Lower lobe of right lung (tissue), 2 donors: ENCODE results near the gene TRMO. TPM values are rescaled to one million over a fixed set of nuclear protein-coding genes. Genes with fewer than 3 reads are reported as not detected.

Source experiments
- ATAC-seq, 2 donors: fragments of 200-7000 bp; cut with Tn5 transposase; one replicate each; pipeline ENCODE4 v1.9.1; 2020 to 2022; ENCODE audit warnings: mild to moderate bottlenecking in 2 of 2, moderate library complexity in 2 of 2
- DNase-seq: peaks from one replicate; pipeline ENCODE4 v3.0.0-alpha.2; 2020
- H3K27ac ChIP-seq: fragments of 200-600 bp; one replicate; pipeline ENCODE4 v1.8.0; 2022
- H3K27me3 ChIP-seq: fragments of 200-600 bp; one replicate; pipeline ENCODE4 v1.8.0; 2022; ENCODE audit warnings: low read depth
- H3K36me3 ChIP-seq: fragments of 200-600 bp; one replicate; pipeline ENCODE4 v1.8.0; 2022; ENCODE audit warnings: mild to moderate bottlenecking
- H3K4me1 ChIP-seq: fragments of 200-600 bp; one replicate; pipeline ENCODE4 v1.8.0; 2022
- H3K4me3 ChIP-seq: fragments of 200-600 bp; one replicate; pipeline ENCODE4 v1.8.0; 2022; ENCODE audit warnings: mild to moderate bottlenecking
- H3K9me3 ChIP-seq: fragments of 200-600 bp; one replicate; pipeline ENCODE4 v1.8.0; 2022
- intact Hi-C: fragments of 100-400 bp; cut with DNase I; formaldehyde crosslinking; loops from one replicate; pipeline ENCODE4 v1.11.0; 2022
- total RNA-seq: library from RNA; stranded (reverse); fragmentation: NEBNext Ultra II Directional; extraction: Animal tissue kit (Norgen Biotek cat#: 25700); gene quantifications from one replicate; pipeline ENCODE4 v1.2.1, GENCODE V29; 2021
- TF ChIP-seq, protein P1 (sequence below): fragments of 200-600 bp; IDR thresholded peaks from one replicate; pipeline ENCODE4 v1.8.0; 2022; ENCODE audit warnings: antibody characterized with exemption, mild to moderate bottlenecking
- donor health status: DM: no; HTN: yes; CAD: no; lungs with severe emphysema.

The TRMO gene
- total RNA-seq, 1 donor from 2014 or later = 18.8 TPM

DNA sequence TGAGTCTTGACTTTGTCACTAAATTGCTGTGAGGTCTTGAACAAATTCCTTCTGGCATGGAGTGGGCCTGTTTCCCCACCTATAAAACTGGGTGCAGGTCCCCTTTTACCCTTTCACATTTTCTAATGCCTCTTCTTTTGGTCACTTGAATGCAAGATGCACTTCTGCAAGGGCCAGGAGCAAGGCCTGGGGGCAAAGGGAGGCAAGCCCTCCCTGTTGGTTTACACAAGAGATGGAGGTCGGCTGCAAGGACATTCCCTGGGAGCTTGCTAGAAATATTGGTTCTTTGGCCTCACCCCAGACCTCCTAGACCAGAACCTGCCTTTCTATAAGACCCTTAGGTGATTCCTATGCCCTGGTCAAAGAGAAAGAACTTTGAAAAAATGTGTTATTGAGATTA is 63.5 kb downstream of the TRMO start:
- TF ChIP-seq, protein P1, sequence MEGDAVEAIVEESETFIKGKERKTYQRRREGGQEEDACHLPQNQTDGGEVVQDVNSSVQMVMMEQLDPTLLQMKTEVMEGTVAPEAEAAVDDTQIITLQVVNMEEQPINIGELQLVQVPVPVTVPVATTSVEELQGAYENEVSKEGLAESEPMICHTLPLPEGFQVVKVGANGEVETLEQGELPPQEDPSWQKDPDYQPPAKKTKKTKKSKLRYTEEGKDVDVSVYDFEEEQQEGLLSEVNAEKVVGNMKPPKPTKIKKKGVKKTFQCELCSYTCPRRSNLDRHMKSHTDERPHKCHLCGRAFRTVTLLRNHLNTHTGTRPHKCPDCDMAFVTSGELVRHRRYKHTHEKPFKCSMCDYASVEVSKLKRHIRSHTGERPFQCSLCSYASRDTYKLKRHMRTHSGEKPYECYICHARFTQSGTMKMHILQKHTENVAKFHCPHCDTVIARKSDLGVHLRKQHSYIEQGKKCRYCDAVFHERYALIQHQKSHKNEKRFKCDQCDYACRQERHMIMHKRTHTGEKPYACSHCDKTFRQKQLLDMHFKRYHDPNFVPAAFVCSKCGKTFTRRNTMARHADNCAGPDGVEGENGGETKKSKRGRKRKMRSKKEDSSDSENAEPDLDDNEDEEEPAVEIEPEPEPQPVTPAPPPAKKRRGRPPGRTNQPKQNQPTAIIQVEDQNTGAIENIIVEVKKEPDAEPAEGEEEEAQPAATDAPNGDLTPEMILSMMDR = no peak
- H3K4me3 ChIP-seq = no peak overlapping the region
- no peaks in the 10 kb centered on the region for H3K4me1 ChIP-seq
- ATAC-seq = no peak
- no peak for DNase-seq
- no peaks in the 10 kb centered on the region for H3K9me3 ChIP-seq
- H3K27me3 ChIP-seq = peaks cover 78% of the 10 kb centered on the region
- intact Hi-C loops = no loop called here
- no peak overlapping the region for H3K27ac ChIP-seq
- H3K36me3 ChIP-seq = no peaks in the 10 kb centered on the region

DNA sequence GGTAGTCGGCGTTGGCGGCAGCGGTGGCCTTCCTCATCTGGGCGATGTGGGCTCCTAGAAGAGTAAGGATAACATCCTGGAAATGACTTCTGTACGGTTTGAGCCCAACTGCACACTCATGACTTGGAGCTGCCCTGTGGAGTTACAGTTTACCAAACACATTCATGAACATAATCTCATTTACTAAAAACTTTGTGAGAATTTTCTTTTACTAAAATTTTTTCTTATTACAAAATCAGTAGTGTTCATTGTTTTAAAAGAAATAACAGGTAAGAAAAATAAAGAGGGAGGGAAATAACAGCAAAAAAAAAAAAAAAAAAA is 63.9 kb downstream of the TRMO start:
- H3K9me3 ChIP-seq = no peaks in the 10 kb centered on the region
- no peak overlapping the region for H3K4me3 ChIP-seq
- TF ChIP-seq, protein P1 = no peak
- H3K27me3 ChIP-seq = peaks cover 83% of the 10 kb centered on the region
- H3K36me3 ChIP-seq = no peaks in the 10 kb centered on the region
- intact Hi-C loops = no loop called here
- ATAC-seq (no peak), DNase-seq (no peak)
- peaks cover 3% of the 10 kb centered on the region for H3K4me1 ChIP-seq
- H3K27ac ChIP-seq = no peak overlapping the region

DNA sequence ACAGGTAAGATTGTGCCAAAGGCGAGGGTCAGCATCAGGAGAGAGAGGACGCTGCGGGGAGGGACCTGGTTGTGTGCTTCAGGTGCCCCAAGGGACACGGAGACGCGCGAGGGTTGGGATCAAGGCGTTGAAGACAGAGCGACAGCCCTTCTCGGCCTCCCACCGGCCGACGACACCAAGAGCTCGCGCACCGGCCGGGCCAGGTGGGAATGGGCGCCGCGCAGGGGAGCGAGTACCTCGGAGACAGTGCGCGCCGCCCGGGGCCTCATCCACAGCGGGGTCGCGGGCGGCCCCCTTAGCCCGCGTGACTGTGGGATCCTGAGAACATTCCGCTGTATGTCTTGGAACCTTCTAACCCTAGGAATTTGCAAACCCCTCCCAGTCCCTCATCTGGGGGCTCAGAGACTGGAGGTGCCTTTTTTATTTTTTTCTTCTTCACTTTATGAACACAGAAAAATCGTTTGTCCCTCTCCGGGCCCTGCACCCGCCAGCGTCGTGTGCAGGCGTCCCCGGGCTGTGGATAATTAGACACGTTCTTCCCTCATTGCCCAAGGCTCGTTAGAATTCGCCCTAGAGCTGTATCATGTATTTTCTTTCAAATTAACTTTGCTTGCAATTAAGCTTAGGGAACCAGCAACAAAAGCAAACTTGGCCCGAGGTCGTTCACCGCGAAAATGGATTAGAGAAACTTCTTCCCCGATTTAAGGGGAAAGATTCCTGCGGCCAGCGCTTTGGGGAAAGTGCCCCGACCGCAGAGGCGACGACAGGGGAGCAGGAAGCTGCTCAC is 64.5 kb downstream of the TRMO start:
- no peaks in the 10 kb centered on the region for H3K36me3 ChIP-seq
- intact Hi-C loops = no loop called here
- DNase-seq (no peak), ATAC-seq (no peak)
- H3K27ac ChIP-seq = no peak overlapping the region
- no peak overlapping the region for H3K4me3 ChIP-seq
- TF ChIP-seq, protein P1 = no peak
- peaks cover 89% of the 10 kb centered on the region for H3K27me3 ChIP-seq
- H3K4me1 ChIP-seq = peaks cover 9% of the 10 kb centered on the region
- H3K9me3 ChIP-seq = no peaks in the 10 kb centered on the region

DNA sequence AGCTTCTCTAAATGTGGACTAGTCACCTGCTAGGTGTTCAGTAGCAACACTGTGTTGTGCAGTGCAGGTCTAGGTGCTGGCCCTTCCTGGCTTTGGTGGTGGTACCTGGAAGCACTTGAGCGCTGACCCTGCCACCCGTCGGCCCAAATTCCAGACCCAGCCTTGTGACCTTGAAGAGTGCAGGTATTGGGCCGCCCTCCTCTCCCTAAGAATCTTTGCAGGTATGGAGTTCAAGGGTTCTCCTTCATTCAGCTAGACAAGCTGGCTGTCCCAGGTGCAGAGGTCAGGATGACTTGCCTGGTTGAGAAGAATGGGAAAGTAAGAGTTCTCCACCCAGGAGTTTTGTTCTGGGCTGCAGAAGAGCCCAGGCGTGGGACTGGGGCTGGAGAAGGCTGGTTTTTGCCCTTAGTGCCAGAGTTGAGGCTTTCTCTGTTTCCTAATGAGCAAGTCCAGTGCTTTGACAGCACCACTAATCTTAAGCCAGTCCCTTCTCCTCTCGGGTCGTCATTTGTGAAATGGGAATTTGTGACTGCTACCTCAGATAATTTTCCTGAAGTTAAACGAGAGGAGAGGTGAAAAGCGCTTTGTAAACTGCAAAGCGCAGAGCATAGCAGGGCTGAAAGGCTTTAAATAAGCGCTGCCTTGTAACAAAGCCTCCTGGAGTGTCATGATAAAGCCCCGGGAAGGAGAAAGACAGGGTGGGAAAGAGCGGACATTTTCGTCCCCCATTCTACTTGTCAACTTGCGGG is 65.3 kb downstream of the TRMO start:
- H3K9me3 ChIP-seq = no peaks in the 10 kb centered on the region
- no peak overlapping the region for H3K4me3 ChIP-seq
- DNase-seq (no peak), ATAC-seq (no peak)
- no peaks in the 10 kb centered on the region for H3K36me3 ChIP-seq
- H3K4me1 ChIP-seq = peaks cover 16% of the 10 kb centered on the region
- TF ChIP-seq, protein P1 = no peak
- no peak overlapping the region for H3K27ac ChIP-seq
- intact Hi-C loops = no loop called here
- H3K27me3 ChIP-seq = peaks cover 95% of the 10 kb centered on the region

DNA sequence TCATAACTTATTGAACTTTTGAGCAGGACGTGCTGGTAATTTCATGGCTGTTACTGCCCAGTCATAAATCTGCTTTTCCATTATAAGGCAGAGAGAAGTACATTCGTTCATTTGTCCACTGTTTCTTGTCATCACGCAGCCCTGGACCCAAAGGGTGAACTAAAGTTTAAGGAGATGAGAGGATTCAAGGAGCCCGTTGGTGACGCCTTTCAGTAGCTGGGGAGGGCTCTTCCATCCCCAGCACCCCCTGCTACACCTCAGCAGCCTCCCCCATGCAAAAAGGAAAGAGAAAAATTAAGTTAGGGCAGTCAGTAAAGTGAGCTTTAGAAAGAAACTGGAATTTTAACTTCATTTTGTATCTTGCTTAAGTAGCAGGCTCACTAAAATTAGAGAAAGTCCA is 66.4 kb downstream of the TRMO start:
- H3K9me3 ChIP-seq = no peaks in the 10 kb centered on the region
- DNase-seq = no peak
- H3K27ac ChIP-seq = no peak overlapping the region
- H3K4me1 ChIP-seq = peaks cover 21% of the 10 kb centered on the region
- H3K36me3 ChIP-seq = no peaks in the 10 kb centered on the region
- ATAC-seq = no peak
- TF ChIP-seq, protein P1 = no peak
- H3K4me3 ChIP-seq = no peak overlapping the region
- H3K27me3 ChIP-seq = peaks cover 96% of the 10 kb centered on the region
- intact Hi-C loops = no loop called here
